Retina (tissue), 1 donor: ENCODE measurements around the gene COL8A1.
"Not testable (repeated sequence)": the region's sequence is repeated elsewhere in the genome, so short reads cannot be mapped to it uniquely, and the experiment has no call there.

Experiments used
- DNase-seq: peaks from one replicate; pipeline ENCODE4 v3.0.0-alpha.2; 2016

Gene COL8A1

DNA sequence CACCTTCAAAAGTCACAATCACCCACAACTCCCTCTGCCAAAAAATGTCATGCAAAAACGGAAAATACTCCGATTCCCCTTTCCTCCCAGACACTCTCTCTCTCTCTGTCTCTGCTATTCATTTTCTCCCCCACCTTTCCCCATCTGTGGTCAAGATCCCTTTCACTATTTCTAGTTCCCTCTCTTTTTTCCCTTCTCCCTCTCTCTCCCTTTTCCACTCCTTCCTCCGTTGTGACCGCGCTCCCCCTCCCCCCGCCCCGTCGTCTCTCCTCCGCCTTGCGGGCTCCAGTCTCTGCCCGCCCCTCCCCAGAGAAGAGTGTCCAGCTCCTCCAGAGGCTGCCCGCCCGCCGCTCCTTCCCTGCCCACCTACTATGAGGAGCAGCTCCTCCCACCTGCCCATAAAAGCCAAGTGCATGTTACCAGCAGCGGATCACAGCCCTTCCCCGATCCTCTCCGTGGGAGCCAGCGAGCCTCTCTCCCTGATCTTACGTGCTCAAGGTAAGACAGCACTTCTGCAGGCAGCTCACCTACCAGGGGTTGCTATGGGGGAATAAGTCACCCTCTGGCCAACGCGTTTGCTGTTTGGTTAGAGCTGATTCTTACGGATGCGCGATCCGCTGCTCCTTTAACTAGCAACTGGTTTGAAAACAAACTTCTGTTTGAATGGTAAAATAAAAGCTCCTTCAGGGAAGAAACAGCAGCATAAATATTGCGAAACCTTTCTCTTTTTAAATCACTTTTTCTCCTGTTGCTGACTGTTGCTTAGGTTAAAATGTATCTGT is at the start of gene COL8A1:
COL8A1 (plus strand) TSS at position 428 of the 782 bp plus-strand sequence. CDS start 152,089 bp downstream, outside the sequence.
- peak; percentile 53 for DNase-seq

DNA sequence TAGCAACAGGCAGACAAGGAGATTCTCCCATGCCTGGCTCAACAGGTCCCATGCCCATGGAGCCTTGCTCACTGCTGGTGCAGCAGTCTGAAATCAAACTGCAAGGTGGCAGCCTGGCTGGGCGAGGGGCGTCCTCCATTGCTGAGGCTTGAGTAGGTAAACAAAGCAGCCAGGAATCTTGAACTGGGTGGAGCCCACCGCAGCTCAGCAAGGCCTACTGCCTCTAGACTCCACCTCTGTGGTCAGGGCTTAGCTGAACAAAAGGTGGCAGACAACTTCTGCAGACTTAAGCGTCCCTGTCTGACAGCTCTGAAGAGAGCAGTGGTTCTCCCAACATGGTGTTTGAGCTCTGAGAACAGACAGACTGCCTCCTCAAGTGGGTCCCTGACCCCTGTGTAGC is 49.2 kb upstream of the COL8A1 start:
- not testable (repeated sequence) for DNase-seq

DNA sequence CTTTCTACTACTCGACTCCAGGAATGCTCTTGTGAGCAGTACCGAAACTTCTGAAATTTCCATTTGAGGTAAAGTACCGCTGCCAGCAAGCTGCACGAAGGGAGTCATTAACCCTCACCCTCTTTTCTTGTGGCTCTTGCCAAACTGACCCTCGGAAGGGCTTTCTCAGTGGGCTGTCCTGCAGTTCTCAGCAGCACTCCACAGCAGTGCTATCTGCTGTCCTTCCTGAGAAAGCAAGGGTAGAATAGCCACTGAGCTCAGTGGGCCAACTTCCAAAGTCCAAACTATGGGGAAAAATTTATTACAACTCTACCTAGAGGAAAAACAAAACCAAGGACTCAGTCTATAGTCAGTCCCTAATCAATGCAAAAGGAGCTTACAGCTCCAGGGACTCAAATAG is 38.5 kb upstream of the COL8A1 start:
- no peak for DNase-seq

DNA sequence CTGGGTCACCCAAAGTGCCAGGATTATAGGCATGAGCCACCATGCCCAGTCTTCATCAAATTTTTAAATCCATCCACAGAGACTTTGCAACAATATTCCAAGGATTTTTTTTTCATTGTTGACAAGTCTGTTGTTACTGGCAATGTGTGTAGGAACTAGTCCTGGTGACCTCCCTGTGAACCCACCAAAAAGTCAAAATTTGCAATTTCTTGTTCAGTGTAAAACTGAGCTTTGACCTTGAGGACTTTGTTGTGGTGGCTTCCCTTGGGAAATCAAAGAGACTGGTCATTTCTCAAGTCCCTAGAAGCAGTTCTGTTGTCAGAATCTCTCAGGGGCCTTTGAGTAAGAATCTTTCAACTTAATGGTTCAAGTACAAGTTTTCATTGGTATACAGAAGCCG is 36.9 kb upstream of the COL8A1 start:
- DNase-seq = no peak

DNA sequence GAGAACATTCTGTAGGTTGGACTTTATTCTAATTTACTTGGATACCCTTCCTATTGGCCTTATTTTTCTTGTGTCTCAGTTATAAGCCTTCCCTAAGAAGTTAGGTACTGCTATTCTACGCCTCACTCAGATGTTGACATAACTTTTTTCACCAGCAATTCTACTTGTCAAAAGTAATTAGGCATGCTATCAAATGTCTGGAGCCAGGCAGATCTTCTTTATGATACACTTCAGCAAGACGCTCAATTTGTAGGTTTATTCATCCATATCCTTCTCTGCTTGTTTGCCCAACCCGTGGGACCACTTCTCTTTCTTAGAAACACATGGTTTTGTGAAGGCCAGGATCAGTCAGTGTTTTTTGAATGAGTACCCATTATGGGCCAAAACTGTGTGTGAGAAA is 36.2 kb upstream of the COL8A1 start:
- no peak for DNase-seq

DNA sequence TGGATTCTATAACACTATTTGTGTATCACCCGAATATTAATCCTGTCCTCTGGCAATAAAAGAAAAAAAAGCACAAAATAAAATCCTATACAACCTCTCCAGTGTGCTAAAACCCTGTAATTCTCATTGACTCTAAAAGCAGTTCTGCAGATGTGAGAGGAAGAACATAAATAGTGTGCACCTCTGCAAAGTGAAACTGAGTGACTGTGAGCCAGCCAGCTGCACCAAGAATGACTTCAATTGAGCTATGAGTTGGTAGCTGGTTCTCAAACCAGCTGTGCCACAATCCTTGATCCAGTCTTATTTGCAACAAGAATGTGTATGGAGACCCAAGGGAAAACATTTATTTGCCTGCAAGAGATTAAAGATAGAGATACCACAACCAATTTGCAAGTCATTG is 31.2 kb upstream of the COL8A1 start:
- no peak for DNase-seq

DNA sequence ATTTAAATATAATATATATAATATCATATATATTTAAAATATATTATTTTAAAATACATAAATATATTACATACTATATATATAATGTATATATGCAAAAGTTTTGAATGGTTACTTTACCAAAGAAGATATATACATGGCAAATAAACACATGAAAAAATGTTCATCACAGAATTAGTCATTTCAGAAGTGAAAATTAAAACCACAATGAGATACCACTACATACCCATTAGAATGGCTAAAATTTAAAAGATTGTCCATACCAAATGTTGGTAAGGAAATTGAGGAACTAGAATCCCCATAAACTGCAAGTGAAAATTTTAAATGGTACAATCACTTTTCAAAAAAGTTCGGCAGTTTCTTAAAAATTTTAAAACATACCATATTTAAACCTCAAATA is 23.6 kb upstream of the COL8A1 start:
- DNase-seq = no peak

DNA sequence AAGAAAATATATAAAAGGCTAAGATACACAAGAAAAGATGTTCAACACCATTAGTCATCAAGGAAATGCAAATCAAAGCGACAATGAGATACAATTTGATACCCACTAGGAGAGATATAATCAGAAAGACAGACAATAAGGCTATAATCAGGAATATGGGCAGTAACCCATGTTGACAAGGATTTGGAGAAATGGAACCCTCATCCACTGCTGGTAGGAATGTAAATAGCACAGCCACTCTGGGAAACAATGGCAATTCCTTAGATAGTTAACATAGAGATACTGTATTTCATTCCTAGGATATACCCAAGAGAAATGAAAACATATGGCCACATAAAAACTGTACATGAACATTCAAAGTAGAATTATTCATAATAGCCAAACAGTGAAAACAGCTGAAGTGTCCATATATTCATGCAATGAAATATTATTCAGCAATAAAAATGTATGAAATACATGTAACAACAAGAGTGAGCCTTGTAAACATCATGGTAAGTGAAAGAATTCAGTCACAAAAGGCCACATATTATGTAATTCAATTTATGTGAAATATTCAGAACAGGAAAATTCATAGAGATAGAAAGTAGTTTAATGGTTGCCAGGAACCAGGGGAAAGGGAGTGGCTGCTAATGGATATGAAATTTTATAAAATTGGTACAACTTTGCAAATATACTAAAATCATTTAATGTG is 18.2 kb upstream of the COL8A1 start:
- DNase-seq = no peak

DNA sequence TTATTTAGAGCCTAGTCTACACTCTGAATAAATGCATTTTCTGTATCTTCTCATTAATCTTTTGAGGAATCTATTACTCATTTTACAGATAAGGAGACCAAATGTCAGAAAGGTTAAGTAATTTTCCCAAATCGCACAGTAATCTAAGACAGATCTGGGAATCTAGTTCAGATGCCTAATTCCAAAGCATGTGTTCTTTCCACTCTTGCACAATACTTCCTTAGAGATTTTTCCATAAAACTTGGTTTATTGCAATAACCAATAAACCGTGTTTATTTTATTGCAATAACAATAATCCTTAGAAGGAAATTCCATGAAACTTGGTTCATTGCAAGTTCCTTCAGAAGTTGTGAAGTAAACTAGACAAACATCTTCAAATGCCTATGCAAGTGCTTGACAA is 17.4 kb upstream of the COL8A1 start:
- no peak for DNase-seq

DNA sequence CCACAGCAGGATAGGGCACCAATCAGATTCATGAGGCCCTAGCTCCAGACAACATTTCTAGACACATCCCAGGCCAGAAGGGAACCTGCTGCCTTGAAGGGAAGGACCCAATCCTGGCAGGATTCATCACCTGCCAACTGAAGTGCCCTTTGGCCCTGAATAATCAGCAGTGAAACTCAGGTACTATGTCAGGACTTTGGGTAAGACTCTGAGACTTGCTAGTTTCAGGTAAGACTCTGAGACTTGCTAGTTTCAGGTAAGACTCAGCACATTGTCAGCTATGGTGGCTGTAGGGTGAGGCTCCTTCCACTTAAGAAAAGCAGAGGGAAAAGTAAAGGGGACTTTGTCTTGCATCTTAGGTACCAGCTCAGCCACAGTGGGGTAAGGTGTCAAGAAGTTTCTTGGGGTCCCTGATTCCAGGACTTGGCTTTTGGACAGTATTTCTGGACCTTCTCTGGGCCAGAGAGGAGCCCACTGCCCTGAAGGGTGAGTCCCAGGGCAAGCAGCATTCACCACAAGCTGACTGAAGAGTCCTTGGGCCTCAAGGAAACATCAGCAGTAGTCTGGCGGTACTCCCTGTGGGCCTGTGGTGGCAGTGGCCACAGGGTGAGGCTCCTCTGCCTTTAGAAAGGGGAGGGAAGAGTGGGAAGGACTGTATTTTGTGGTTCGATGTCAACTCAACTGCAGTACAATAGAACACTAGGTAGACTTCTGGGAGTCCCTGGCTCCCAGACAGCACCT is 13.7 kb upstream of the COL8A1 start:
- no peak for DNase-seq

DNA sequence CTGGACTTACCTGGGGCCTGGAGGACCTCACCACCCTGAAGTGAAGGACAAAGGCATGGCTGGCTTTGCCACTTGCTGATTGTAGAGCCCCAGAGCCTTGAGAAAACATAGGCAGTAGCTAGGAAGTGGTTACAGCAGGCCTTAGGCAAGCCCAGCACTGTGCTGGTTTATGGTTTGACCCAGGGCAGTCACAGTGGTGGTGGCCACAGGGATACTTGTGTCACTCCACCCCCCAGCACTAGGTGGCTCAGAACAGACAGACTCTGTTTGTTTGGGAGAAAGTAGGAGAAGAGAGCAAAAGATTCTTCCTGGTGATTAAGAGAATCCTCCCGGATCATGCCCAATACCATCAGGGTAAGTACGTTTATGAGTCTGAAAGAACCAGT is 13.2 kb upstream of the COL8A1 start:
- DNase-seq = no peak

DNA sequence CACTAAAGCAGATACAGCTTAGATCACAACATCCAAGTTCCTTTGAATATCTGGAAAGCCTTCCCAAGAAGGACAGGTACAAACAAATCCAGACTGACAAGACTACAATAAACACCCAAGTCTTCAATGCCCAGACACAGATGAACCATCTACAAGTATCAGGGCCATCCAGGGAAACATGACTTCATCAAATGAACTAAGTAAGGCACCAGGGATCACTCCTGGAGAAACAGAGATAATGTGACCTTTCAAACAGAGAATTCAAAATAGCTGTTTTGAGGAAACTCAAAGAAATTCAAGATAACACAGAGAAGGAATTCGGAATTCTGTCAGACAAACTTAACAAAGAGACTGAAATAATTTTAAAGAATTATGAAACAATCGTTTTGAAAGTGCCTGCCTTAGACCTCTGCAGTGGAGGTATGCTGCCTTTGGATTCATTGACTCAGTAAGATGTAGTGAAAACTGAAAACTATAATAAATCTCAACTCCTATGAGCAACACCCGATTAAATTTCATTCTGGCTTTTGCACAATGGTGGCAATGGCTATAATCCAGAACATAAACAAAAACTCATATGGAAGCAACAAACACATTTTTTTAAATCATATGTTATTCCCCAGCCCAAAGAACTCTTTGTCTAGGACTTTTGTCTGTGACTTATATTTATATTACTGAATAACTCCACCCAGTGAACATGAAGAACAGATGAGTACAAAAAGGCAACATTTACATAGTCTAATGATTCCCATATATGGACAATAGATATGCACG is 12.6 kb upstream of the COL8A1 start:
- no peak for DNase-seq

DNA sequence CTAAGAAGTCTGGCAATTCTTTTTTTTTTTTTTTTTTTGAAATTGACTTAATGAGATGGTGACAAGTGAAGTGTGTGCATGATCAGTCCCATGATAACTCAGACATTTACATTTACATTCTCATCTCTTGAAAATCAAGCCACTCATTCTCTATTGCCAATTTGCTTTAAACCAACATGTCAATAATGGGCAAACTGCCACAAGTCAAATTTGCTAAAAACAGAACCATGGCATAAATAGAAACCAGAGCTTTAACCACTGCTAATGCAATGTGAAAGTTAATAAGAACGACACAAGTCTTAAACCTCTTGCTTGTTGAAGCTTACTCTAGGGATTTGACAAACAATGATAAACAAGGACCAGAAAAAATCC is 12.0 kb upstream of the COL8A1 start:
- DNase-seq = no peak

DNA sequence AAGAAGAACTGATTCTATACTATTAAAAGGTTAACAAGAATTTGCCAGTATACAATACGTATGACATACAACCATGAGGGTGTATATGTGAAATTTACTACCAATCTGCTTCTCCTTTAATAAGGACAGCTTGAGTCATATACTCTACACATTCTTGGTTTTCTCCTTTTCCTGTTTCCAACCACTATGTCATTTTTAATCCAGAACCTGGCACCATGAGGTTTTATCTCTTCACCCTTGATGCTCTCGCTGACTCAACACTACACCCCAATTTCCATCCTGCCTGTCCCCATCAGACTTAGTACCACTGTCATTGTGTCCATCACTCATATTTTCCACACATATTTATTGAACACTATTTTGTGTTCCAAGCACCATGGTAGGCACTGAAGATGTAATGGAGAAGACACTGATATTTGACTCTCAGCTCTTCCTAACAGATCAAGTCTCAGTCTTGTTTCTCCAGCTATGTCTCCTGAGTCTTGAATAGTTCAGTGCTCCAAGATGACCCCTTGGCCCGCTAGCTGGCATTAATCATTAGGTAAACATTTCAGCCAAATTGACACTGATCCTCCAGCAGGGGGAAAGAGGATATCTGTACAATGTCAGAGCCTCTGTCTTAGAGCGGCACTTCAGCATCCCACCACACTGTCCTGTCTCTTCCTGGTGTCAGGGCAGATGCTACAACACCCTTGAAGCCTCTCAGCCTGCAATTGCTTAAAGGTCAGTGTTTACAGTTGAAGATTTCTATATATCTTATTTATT is 11.2 kb upstream of the COL8A1 start:
- no peak for DNase-seq

DNA sequence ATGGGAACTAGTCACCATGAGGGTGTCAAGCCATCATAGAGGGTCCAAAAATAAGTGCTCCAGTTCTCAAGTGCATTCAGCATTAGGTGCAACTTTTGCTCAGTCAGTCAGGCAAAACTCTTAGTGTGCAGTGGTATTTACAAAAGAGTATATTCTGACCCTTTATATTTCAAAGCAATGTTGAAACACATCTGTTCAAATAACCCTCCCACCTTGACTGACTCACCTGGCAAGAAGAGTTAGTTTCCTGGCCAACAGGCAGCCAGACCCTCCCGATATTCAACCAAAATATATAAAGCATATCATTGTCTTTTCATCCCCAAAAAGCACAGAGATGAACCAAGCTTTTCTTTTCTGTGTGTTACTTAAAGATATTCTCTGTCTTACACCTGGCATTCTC is 7.6 kb upstream of the COL8A1 start:
- DNase-seq = no peak

DNA sequence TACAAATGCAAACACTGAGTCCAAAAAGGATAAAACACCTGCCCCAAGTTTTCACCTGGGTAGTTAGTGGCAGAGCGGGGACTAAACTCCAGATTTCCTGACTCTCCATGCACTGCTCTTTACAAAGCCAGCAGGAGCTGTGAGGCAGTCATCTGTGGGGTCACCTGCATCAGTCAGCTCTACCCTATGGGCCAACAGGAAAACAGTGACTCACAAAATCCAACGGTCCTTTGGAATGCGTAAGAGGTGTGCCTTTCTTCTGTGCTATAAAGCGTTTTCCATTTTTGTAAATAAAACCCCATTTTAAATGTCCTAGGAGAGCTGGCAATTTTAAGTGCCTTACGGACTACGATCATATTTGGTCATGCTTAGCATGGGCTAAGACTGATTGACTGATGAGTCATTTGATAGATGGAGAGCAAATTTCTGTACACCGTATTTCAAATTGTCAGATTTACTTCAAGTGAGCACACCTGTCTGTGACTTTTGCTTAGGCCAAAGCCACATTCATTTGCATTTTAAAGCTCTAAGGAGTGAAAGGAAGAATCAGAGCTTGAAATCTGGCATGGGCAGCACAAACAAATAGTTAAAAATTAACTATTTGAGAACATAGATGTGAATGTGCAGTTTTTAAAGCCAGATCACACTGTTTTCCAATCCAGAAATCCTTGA is 4.4 kb upstream of the COL8A1 start:
- no peak for DNase-seq

DNA sequence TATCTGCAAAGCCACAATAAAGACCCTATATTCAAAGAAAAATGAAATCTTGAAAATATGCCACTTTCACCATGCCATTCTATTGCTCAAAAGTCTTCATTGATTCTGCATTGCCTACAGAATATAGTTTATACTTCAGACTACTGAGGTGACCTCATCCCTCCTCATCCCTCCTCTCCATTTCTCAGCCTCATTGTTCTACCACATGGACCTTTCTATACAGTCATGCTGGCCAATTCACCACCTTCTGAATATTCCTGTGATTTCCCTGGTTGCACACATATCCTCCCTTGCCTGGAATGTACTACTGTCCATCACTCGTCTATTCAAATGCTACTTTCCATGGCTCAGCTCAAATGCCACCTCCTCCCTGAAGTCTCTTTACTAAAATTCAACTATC is 3.5 kb upstream of the COL8A1 start:
- no peak for DNase-seq

DNA sequence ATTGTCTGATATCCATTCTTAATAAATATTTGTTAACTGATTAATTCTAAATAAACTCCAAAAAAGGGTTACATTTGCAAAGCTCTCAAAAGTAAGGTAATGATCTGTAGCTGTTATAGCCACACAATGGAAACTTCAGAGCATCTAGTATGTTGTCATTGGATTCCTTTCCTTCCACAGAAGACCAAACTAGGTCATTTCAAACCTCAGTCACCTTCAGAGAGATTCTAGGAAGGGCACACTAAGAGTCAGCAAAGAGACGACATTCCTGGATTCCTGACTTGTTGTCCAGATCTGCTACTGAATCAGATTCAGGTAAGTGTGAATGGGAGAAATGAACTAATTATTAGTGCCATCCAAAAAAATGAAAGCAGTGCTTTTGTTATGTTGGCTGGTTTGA is 3.0 kb upstream of the COL8A1 start:
- DNase-seq = no peak

DNA sequence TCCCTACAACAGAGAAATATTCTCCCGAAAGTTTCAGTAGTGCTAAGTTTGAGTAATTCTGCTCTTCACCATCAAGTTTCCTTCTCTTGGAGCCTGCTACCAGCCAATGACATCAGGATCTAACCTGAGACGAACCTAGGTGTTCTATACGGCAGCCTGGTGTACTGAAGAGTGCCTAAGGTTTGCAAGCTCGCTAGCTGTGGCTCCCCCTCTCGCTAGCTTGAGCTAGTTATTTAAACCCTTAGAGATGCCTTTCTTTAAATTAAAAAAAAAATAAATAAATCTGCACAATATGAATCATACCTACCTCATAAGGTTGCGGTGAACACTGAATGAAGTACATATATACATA is 1.4 kb upstream of the COL8A1 start:
- DNase-seq = peak; percentile 35

DNA sequence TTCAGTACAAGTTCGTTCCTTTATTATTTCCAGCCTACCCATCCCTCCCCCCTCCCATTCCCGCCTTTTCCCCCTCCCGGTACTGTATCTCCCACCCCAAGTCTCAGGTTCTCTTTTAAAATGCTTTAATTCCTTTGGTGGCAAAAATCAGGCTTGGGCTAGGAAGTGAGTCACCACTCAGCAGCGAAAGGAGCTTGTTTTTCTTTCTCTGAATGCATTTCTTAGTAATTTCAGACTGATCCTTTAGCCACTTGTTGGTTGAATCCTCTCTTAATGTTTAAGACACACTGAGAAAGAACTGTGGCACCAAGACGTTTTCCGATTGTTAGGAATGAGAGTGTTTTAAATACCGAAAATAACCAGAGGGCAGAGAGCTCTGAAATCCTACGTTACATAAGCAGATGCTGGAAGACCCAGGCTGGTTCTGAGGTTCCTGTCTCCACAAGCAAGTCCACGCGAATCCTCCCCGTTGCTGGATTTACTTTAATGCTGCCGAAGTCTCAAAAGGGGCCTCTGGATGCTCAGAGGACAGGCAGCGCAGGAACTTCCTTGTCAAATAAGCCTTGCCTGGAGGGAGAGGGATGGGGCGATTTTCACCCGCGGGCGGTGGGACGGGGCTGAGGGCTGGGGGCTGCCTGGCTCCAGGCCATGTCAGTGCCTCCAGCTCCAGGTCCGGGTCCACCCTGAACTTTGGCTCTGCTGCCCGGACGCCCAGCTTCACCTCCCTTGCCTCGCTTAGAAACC is 854 bp upstream of the COL8A1 start:
- DNase-seq = peak; percentile 71

DNA sequence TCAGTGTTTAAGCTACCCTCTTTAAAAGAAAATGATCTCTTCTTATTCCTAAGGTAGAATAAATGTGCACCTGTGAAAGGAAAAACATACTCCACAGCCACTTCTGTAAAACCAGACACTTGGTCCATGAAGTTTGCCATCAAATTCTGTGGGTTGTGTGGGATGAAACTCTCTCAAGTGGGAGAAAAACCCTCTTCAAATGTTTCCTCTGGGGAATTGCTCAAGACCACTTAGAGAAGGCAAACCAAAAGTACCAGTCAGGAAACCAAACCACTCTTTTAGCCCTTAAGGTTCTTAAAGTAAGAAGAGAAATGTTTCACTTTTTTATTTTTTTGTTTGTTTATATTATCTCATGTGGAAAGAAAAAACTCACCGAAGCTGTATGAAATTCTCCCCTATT is 1.2 kb downstream of the COL8A1 start:
- DNase-seq = no peak
